GM10847 (cell line): ENCODE results near the gene CHD2.

ENCODE experiments used
- POLR2A ChIP-seq: IDR thresholded peaks from 2 replicates; pipeline ENCODE4 v1.6.1; 2011; ENCODE audit not compliant: insufficient read length; ENCODE audit errors: extremely low read depth

The CHD2 gene

DNA sequence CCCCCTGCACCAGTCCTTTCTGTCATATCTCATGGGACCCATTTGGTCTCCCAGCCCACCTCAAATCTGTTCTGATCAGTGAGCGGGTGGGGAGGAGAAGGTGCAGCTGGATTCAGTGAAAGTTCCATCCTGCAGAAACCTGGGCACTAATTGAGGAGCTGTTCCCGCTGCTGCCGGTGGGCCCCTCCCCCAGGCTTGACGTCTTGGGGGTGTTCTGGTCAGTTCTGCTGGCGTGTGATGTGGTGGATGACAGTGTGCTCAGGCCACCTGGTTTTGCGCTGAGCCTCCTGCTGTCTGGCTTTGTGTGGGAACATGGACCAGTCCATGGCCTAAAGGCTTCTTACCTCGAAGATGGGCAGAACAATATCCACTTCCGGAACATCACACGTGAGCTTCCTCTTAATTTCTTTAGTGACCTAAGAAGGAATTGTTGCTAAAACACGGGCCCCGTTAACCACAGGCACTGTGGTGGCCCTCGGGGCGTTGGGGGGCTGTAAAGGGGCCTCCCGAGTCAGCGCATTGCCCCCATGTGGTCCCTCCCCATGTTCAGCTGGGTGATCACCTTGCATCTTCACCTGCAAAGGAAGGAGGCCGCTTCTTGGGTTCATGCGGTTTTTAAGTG lies 129.2 kb downstream of the CHD2 start:
- TF ChIP-seq POLR2A = no peak

DNA sequence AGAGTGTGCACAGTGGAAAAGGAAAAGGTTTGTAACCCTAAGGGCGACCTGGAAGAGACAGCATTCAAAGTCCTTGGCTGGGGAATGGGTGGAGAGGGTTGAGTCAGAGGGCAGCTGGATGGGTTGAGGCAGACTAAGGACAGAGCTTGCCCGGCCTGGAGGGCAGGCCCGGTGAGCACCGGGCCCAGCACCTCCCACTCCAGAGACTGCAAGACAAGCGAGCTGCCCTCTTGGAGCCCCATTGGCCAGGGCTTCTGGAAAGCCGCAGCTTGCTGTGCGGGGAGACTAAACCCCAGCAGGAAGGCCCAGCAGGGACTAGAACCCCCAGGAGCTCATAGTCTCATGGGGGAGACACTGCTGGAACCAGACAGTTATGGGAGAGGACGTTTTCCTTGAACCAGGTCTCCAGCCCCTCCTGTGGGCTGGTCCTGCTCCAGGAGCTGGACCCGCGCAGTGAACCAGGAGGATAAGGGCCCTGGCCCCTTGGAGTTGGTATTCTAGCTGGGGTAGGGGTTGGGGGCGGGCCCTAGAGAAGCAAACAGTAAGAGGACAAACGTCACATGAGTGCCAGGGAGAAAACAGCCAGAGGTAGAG lies 129.8 kb downstream of the CHD2 start:
- no peak for TF ChIP-seq POLR2A

GRCh38 chr15:93030430-93031102 lies 130.4 kb downstream of the CHD2 start:
- no peak for TF ChIP-seq POLR2A

DNA sequence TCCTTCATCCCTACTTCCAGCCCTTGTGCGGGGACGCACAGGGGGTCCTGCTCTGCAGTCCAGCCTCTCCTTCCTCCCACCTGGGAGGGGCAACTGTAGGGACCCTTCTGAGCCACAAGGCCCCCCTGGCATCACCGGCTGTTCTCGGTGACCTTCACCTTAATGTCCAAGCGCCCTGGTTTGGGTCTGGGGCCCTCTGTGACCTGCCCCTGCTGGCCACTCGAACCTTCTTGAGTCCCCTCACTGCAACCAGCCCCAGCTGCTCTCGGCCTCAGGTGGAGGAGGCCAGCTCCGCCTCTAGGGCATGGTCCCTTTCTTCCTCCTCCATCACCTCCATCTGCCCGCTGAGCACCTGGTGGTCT lies 131.0 kb downstream of the CHD2 start:
- TF ChIP-seq POLR2A = no peak

DNA sequence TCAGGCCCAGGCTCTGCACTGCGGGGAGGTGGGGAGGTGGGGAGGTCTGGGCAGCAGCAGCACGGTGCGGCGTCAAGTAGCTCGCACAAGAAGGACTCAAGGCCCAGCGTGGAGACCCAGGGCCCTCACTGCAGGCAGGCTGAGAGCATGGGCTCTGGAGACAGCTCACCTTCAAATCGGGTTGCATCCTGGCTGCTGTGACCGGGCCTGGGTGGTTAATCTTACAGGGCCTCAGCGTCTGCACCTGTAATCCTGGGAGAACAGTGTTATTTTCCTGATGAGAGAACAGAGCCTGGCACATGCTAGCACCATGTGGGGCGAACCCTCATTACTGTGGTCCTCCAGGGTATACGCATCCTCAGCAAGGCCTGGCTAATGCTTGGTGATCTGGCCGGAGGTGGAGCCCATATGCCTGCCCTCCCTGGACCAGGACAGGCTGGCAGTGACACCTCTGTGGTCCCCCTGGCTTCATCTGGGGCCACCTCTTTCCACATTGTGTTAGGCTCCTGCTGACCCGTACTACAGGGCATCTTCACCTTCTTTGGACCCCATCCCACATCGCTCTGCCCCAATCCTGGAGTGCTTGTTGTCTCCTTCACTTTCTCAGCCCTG lies 133.4 kb downstream of the CHD2 start:
- TF ChIP-seq POLR2A = no peak

DNA sequence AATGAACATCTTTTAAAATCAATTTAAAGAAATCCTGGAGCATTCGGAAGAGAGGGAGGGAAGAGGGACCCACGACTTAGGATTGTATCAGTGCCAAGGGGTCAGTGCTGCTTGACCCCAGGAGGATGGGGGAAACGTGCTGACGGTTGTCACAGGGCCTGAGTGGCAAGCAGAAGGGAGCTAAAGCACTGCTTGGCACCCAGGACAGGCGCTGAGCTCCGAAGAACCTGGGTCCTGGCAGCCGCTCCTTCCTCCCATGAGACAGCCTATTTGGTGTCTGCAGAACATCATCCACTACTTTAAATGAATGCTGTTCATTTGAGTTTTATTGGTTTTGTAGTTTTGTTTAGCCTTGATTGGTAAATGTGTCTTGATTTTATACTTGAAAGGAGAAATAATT lies 134.4 kb downstream of the CHD2 start:
- TF ChIP-seq POLR2A = no peak

- TF ChIP-seq POLR2A = no peak
These were observed 135.2 kb downstream of the CHD2 start for GRCh38 chr15:93035092-93035915.

DNA sequence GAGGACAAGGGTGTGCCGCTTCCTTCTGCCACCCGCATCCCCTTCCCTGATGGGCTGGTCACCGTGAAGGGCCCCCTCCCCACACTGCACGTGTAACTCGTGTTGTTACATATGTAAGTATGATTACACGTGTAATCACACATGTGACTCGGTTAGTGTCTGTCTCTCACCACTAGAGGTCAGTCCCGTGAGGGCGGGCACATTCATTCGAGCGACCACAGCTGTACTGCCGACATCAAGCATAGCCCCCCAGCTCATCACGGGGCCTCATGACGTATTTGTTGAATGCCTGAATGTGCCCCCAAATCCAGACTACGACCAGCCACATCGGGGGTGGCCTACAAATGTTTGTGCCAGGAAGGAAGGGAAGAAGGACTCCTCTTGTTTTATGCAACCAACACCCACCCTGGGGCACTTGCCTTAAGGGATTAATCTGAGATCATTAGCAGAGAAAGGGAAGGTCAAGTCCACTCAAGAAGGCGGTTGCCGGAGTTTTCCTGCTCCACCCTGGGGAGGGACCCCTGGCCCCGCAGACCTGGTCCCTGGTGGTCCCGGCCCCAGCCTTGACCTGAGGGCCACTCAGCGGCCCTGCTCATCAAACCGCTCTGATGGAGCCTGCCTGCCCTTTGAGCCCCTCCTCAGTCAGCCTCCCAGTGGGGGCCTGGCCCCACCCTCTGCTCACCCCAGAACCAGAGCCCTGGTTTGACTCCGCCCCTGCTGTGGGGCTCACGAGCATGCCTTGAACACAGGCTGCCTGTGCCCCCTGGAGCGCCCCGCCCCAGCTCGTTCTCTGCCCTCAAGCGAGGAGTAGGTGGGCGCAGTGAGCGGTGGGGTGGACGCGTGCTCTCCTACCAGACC lies 136.1 kb downstream of the CHD2 start:
- TF ChIP-seq POLR2A = no peak

DNA sequence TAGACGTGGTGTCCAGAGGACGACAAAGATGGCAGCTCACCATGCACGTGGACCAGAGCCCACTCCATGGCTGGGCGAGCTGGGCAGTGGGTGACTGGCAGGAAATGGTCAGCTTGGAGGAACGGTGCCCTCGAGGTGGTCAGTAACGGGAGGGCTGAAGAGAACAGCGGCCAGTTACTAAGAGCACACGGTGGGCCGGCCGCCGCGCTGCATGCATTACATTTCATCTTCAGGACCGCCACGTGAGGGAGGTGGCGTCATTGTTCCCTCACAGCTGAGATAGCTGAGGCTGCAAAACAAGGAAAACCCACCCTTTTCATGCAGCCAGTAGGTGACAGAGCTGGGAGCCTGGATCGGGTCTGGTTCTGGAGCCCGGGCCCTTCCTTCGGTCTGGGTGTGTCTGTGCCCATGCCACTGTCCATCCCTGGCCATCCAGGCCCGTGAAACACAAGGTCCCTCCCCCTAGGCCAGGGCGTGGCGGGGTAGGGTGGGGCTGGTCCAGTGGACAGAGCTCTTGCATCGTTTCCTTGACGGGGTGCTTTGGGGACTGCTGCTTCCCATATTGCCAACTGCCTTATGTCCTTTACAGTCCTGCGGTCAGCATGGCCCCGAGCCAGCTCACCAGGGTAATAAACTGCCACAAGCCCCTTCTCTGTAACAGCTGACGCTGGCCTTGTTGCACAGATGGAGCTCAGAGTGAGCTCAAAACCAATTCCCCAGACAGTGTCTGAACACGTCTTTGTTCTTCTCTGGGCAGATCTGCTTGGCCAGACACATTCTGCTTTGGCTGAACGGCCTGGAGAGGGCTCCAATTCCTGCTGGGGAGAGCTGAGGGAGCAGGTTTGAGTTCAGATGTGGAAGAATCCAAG lies 137.1 kb downstream of the CHD2 start:
- no peak for TF ChIP-seq POLR2A

DNA sequence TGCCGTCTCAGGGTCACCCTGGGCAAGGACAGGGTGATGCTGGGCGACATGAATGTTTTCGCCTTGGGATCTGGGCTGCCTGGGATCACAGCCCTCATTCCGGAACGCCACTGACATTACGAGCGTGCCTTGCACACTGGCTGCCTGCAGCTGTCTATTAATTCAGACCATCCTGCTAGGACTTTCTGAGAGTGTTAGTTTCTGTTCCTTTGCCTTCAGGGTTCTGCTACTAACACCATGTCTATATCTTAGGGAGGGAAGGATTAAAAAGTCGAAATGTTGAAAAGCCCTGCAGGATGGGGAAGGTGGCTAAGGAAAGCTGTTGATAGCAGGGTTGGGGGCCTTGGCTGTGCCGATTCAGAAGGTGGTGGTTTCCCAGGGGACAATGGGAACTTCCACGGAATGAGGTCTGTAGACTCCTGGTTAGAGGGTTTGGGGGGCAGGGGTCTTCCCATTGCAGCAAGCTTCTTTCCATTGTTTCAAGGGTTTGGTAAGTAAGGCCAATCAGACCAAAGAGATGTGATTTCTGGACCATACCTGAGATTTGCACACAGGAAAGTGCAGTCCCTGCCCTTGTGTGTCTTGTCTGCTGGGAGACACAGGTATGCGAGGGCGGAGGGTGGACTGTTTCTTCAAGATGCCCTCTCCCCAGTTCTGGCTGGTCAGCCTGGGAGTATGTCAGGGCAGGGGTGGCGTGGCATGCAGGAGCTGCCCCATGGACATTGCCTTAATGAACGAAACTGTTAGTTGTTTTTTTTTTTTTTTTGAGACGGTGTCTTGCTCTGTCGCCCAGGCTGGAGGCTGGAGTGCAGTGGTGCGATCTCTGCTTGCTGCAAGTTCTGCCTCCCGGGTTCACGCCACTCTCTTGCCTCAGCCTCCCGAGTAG lies 137.9 kb downstream of the CHD2 start:
- TF ChIP-seq POLR2A = no peak

DNA sequence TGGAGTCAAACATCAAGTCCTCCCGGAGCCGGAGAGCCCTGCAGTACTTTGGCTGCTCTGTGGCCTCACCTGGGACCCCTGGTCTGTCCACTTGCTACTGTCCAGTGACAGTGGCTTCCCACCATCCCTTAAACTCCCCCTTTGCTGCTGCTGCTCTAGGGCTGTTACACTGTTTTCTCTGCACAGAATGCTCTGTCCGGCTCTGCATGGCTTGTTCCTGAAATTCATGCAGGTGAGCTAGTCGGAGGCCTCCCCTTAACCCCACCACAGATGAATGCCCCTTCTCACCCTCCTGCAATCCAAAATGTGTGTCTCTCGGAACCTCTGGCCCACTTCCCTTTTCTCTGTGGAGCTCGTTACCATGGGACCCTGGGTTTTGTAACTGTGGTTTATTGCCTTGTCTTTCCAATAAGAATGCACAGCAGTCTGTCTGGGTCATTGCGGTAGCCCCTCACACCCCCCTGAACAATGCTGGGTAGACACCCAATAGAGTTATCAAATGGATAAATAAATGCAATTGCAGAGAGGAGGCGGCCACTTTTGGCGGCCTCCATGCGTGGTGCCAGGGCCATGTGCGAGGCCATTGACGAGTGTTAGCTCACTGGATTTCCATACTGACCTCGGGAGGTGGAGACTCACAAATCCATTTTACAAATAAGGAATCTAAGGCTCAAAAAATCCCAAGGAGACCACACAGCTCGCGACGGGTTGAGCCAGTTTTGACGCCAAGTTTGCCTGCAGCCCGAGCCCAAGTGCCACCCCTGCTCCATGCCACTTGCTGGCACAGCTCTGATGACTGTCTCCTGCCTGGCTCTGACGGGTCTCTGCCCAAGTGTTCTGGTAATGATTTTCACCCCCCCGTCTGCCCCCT lies 140.4 kb downstream of the CHD2 start:
- TF ChIP-seq POLR2A = no peak

GRCh38 chr15:93041159-93041547 lies 141.0 kb downstream of the CHD2 start:
- no peak for TF ChIP-seq POLR2A
